ENCODE data around the gene LMBR1L.

LMBR1L gene, protein sequence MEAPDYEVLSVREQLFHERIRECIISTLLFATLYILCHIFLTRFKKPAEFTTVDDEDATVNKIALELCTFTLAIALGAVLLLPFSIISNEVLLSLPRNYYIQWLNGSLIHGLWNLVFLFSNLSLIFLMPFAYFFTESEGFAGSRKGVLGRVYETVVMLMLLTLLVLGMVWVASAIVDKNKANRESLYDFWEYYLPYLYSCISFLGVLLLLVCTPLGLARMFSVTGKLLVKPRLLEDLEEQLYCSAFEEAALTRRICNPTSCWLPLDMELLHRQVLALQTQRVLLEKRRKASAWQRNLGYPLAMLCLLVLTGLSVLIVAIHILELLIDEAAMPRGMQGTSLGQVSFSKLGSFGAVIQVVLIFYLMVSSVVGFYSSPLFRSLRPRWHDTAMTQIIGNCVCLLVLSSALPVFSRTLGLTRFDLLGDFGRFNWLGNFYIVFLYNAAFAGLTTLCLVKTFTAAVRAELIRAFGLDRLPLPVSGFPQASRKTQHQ

DNA sequence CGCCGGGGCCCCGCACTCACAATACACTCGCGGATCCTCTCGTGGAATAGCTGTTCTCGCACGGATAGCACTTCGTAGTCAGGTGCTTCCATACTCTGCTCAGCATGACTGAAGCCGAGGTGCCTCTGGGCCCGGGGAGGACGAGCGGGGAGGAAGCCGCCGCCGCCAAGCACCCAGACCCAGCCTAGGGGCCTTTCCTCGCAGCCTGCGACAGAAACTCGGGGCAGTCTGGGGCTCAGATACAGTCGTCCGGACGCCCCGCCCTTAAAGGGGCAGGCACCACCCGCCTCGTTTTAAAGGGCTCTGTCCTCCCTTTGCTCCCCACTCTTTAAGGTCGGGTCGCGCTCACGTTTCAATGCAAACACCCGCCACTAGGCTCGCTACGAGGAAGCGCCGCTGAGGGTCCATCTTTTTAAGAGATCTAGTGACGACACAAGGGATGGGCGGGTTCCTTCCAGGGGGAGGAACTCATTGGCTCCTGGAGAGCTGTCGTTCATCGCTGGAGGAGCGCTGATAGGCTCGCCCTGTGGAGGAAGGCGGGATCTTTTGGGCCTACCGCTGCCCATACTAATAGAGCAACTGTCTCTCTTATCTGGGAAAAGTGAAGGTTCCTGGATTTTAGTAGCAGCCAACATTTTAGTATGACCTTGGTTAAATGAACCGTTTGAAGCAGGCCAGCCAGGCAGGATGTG lies at the start of gene LMBR1L:
Gene LMBR1L, minus strand, starts transcription at position 384 of the 692 bp plus-strand sequence. Its CDS starts 292 bp downstream, at position 92.
- peak within 1 kb of the TSS; percentile 95 for H3K4me3 Mint-ChIP-seq
- H3K9me3 Mint-ChIP-seq, result peaks cover 27% of the 10 kb centered on the region
- peak within 1 kb of the TSS; percentile 98 for H3K27ac Mint-ChIP-seq
- peaks cover 9% of the 10 kb centered on the region for H3K27me3 Mint-ChIP-seq (ENCODE audit: low read depth, poor library complexity)
- peak; percentile 92 for DNase-seq
- peaks cover 38% of the 10 kb centered on the region for H3K4me1 Mint-ChIP-seq
- no peaks in the 10 kb centered on the region for H3K36me3 Mint-ChIP-seq (ENCODE audit: low read depth)
- TF ChIP-seq, protein P1, sequence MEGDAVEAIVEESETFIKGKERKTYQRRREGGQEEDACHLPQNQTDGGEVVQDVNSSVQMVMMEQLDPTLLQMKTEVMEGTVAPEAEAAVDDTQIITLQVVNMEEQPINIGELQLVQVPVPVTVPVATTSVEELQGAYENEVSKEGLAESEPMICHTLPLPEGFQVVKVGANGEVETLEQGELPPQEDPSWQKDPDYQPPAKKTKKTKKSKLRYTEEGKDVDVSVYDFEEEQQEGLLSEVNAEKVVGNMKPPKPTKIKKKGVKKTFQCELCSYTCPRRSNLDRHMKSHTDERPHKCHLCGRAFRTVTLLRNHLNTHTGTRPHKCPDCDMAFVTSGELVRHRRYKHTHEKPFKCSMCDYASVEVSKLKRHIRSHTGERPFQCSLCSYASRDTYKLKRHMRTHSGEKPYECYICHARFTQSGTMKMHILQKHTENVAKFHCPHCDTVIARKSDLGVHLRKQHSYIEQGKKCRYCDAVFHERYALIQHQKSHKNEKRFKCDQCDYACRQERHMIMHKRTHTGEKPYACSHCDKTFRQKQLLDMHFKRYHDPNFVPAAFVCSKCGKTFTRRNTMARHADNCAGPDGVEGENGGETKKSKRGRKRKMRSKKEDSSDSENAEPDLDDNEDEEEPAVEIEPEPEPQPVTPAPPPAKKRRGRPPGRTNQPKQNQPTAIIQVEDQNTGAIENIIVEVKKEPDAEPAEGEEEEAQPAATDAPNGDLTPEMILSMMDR (IDR thresholded peaks at IDR 0.05), result peak; percentile 45

DNA sequence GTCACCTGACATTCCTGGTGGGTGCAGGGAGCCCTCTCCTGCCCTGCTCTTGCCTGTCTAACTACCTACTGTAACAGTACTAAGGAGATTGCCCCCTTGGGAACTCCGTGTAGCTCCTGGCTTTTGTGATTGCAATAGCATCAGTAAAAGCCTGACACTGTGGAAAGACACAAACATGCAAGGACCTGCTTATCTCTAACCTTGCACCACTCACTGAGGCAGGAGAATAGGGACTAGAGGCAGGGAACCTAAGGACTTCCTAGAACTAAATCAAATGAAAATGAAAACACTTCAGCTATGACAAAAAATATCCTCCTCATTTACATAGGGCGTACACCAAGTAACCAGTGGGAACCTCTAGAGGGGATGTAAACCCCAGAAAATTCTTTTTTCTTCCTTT lies 49.8 kb upstream of the LMBR1L start:
- no peaks in the 10 kb centered on the region for H3K27me3 Mint-ChIP-seq (ENCODE audit: low read depth, poor library complexity)
- H3K27ac Mint-ChIP-seq, result peak overlapping the region; percentile 29
- H3K4me1 Mint-ChIP-seq, result no peaks in the 10 kb centered on the region
- H3K36me3 Mint-ChIP-seq (ENCODE audit: low read depth), result peaks cover 5% of the 10 kb centered on the region
- DNase-seq, result no peak
- no peak overlapping the region for H3K4me3 Mint-ChIP-seq
- peaks cover 9% of the 10 kb centered on the region for H3K9me3 Mint-ChIP-seq
- TF ChIP-seq, protein P1 (IDR thresholded peaks at IDR 0.05), result no peak

DNA sequence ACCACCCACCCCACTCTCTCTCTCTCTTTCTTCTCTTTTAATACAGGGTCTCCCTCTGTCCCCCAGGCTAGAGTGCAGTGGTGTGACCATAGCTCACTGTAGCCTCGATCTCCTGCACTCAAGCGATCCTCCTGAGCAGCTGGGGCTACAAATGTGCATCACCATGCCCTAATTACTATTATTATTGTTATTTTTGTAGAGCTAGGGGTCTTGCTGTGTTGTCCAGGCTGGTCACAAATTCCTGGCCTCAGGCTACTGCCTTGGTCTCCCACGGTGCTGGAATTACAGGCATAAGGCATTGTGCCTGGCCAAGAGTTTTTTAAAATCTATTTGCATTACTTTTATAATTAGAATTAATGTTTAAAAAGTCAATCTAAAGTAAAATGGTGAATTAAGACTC lies 43.6 kb upstream of the LMBR1L start:
- no peaks in the 10 kb centered on the region for H3K36me3 Mint-ChIP-seq (ENCODE audit: low read depth)

DNA sequence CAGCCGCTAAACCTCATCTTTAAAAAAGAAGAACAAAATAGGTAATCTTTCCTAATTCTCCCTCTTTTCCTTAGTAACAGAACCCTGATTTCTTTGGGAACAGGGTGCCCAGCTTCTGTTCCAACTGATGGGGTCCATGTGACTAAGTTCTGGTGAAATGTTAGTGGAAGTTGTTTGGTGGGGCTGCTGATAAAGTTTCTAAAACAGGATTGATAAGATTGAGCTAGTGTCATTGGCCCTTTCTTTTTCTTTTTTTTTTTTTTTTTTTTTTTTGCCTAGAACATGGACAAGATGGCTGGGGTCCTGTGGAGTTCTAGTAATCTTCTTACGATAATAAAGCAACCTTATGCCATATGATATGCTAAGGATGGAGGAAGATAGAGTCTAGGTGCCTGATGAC lies 36.7 kb upstream of the LMBR1L start:
- Mint-ChIP-seq H3K4me3 (no peak overlapping the region), H3K27ac (no peak overlapping the region), H3K9me3 (no peaks in the 10 kb centered on the region), H3K36me3 (ENCODE audit: low read depth) (no peaks in the 10 kb centered on the region), H3K4me1 (peaks cover 6% of the 10 kb centered on the region), H3K27me3 (ENCODE audit: low read depth, poor library complexity) (peaks cover 4% of the 10 kb centered on the region)
- TF ChIP-seq, protein P1 (IDR thresholded peaks at IDR 0.05), result no peak
- DNase-seq, result no peak

More for the DNA sequence above, 43.6 kb upstream of the LMBR1L start:
- Mint-ChIP-seq H3K4me1 (no peaks in the 10 kb centered on the region), H3K9me3 (no peaks in the 10 kb centered on the region), H3K27me3 (ENCODE audit: low read depth, poor library complexity) (peaks cover 2% of the 10 kb centered on the region), H3K4me3 (no peak overlapping the region), H3K27ac (no peak overlapping the region)
- TF ChIP-seq, protein P1 (IDR thresholded peaks at IDR 0.05), result no peak
- DNase-seq, result no peak

DNA sequence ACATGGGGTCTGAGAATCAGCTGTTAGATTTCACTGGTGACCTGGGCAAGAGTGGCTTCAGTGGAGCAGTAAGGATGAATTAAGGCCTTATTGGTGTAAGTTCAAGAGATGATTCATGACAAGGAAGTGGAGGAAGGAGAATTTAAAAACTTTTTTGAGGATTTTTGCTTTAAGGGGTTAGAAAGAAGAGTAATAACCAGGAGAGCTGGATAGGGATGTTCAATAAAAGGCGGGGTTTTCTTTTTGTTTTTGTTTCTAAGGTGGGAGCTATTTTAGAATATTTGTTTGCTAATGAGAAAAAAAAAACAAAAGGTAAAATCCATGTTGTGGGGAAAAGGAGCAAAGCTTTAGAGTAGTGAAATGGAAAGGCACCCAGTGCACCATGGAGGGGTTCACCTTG lies 35.8 kb upstream of the LMBR1L start:
- Mint-ChIP-seq H3K36me3 (ENCODE audit: low read depth) (no peaks in the 10 kb centered on the region), H3K4me1 (peaks cover 7% of the 10 kb centered on the region), H3K4me3 (no peak overlapping the region), H3K9me3 (no peaks in the 10 kb centered on the region), H3K27me3 (ENCODE audit: low read depth, poor library complexity) (peaks cover 2% of the 10 kb centered on the region), H3K27ac (no peak overlapping the region)
- TF ChIP-seq, protein P1 (IDR thresholded peaks at IDR 0.05), result no peak
- no peak for DNase-seq
